ENCODE data around the gene ABCG2. TPM values are rescaled to one million over a fixed set of nuclear protein-coding genes. Genes with fewer than 3 reads are reported as not detected.

The ABCG2 gene
- polyA plus RNA-seq, 1 of the 3 experiments (the other 2 are of a cell fraction): 0.02 TPM

GRCh38 chr4:88115587-88115986 is 42.9 kb downstream of the ABCG2 start:
- ChIA-PET POLR2A (no interaction called here), CTCF (interaction anchor here (0.9 kb wide), 1 partner anchor 9 kb away, joined by 3 read pairs; no protein-coding TSS in a partner anchor)

GRCh38 chr4:88112856-88113255 is 45.6 kb downstream of the ABCG2 start:
- H3K4me3 ChIP-seq (ENCODE audit: low read depth in 2 of 2, low read length in 1 of 2): no peak overlapping the region
- no peak overlapping the region for H2AFZ ChIP-seq (ENCODE audit: low read depth)
- no peak overlapping the region for H3K9ac ChIP-seq
- peaks cover 0 to under 1% of the 10 kb centered on the region in 2 experiments; a peak in 1 of 4 replicates for H3K4me1 ChIP-seq (ENCODE audit: control insufficient read depth in 1 of 2, insufficient read depth in 2 of 2, low read depth in 1 of 2, low read length in 1 of 2)
- no peaks in the 10 kb centered on the region for H3F3A ChIP-seq (replicated peaks; ENCODE audit: insufficient read depth)
- H3K4me2 ChIP-seq: no peak overlapping the region
- no peaks in the 10 kb centered on the region for H3K9me3 ChIP-seq
- CTCF ChIA-PET: interaction anchor here (1.5 to 1.7 kb wide), 2 partner anchors 22 to 99 kb away, joined by 3 to 4 read pairs; no protein-coding TSS in a partner anchor
- no peak for DNase-seq
- POLR2A ChIA-PET: no interaction called here
- no peaks in the 10 kb centered on the region for H3K27me3 ChIP-seq (ENCODE audit: insufficient read depth)
- 86% methylated on average over 5 of the region's 5 CpGs for WGBS (ENCODE audit: low lambda C conversion rate)
- no peaks in the 10 kb centered on the region for H4K20me1 ChIP-seq (ENCODE audit: insufficient read depth)
- H3K9me2 ChIP-seq: no peaks in the 10 kb centered on the region
- no peaks in the 10 kb centered on the region for H3K36me3 ChIP-seq (replicated peaks in 1 of 2; ENCODE audit: control insufficient read depth in 1 of 2, insufficient read depth in 2 of 2, low read length in 1 of 2)
- no peak overlapping the region for H3K27ac ChIP-seq (ENCODE audit: low read depth in 2 of 2, low read length in 1 of 2)
- H3K79me2 ChIP-seq (ENCODE audit: insufficient read depth): no peaks in the 10 kb centered on the region
- no peak for TF ChIP-seq POLR2AphosphoS5 (IDR thresholded peaks at IDR 0.05; ENCODE audit: low read depth, low read length)
- TF ChIP-seq SMC3 (IDR thresholded peaks at IDR 0.05; ENCODE audit: low read depth, low read length): no peak
- TF ChIP-seq FOXM1 (IDR thresholded peaks at IDR 0.05; ENCODE audit: low read depth): no peak
- no peak for TF ChIP-seq YY1 (IDR thresholded peaks at IDR 0.05; ENCODE audit: low read depth)
- TF ChIP-seq TCF12 (IDR thresholded peaks at IDR 0.05): no peak
- TF ChIP-seq FOXJ3 (CRISPR knock-in tag; IDR thresholded peaks at IDR 0.05): no peak
- no peak for TF ChIP-seq CTCF (IDR thresholded peaks at IDR 0.05)
- TF ChIP-seq FOSL2 (IDR thresholded peaks at IDR 0.05; ENCODE audit: borderline replicate concordance, low read depth): no peak
- no peak for TF ChIP-seq PBX3 (IDR thresholded peaks at IDR 0.05)
- TF ChIP-seq USF1 (IDR thresholded peaks at IDR 0.05; ENCODE audit: borderline replicate concordance, low read depth): no peak
- no peak for TF ChIP-seq TEAD4 (IDR thresholded peaks at IDR 0.05; ENCODE audit: borderline replicate concordance, insufficient read depth)

More at GRCh38 chr4:88115587-88115986, 42.9 kb downstream of the ABCG2 start:
- Histone ChIP-seq H3K27ac (ENCODE audit: low read depth in 2 of 2, low read length in 1 of 2) (no peak overlapping the region), H3K4me2 (no peak overlapping the region), H3K27me3 (ENCODE audit: insufficient read depth) (no peaks in the 10 kb centered on the region), H3K9me2 (no peaks in the 10 kb centered on the region), H3K9ac (no peak overlapping the region), H3F3A (replicated peaks; ENCODE audit: insufficient read depth) (no peaks in the 10 kb centered on the region), H3K36me3 (replicated peaks in 1 of 2; ENCODE audit: control insufficient read depth in 1 of 2, insufficient read depth in 2 of 2, low read length in 1 of 2) (no peaks in the 10 kb centered on the region), H3K4me3 (ENCODE audit: low read depth in 2 of 2, low read length in 1 of 2) (no peak overlapping the region), H3K9me3 (no peaks in the 10 kb centered on the region), H2AFZ (ENCODE audit: low read depth) (no peak overlapping the region), H3K79me2 (ENCODE audit: insufficient read depth) (no peaks in the 10 kb centered on the region), H4K20me1 (ENCODE audit: insufficient read depth) (no peaks in the 10 kb centered on the region), H3K4me1 (ENCODE audit: control insufficient read depth in 1 of 2, insufficient read depth in 2 of 2, low read depth in 1 of 2, low read length in 1 of 2) (no peaks in the 10 kb centered on the region)
- no peak for TF ChIP-seq EP300 (IDR thresholded peaks at IDR 0.05; ENCODE audit: borderline replicate concordance in 1 of 2, low read depth in 1 of 2, low read length in 1 of 2)
- no peak for TF ChIP-seq CHD2 (IDR thresholded peaks at IDR 0.05; ENCODE audit: low read length, partially characterized antibody)
- no peak for TF ChIP-seq ELF1 (IDR thresholded peaks at IDR 0.05)
- TF ChIP-seq FOXJ3 (CRISPR knock-in tag; IDR thresholded peaks at IDR 0.05): no peak
- no peak for TF ChIP-seq USF2 (IDR thresholded peaks at IDR 0.05; ENCODE audit: borderline replicate concordance, low read depth, low read length)
- no peak for TF ChIP-seq RFX5 (IDR thresholded peaks at IDR 0.05; ENCODE audit: low read length)
- no peak for TF ChIP-seq TEAD4 (IDR thresholded peaks at IDR 0.05; ENCODE audit: borderline replicate concordance, insufficient read depth)
- TF ChIP-seq FOXM1 (IDR thresholded peaks at IDR 0.05; ENCODE audit: low read depth): no peak
- no peak for TF ChIP-seq USF1 (IDR thresholded peaks at IDR 0.05; ENCODE audit: borderline replicate concordance, low read depth)
- TF ChIP-seq IRF3 (IDR thresholded peaks at IDR 0.05; ENCODE audit: low read depth, low read length): no peak
- 64% methylated on average over 4 of the region's 5 CpGs for WGBS (ENCODE audit: low lambda C conversion rate)
- DNase-seq: no peak
